H1 (cell line): Measurements from ENCODE around the gene WRAP53. TPM values are rescaled to one million over a fixed set of nuclear protein-coding genes. Genes with fewer than 3 reads are reported as not detected.

ENCODE experiments used
- CTCF ChIA-PET: fragments of 300-600 bp; sonication (Branson Sonifier 250); formaldehyde crosslinking; loops from one replicate; lab custom pipeline; 2021; ENCODE audit not compliant: partially characterized antibody; lab: Charles Lee
- POLR2A ChIA-PET: fragments of 300-600 bp; sonication (Branson Sonifier 250); formaldehyde crosslinking; loops from one replicate; lab custom pipeline; 2021; ENCODE audit warnings: inconsistent platforms; ENCODE audit not compliant: partially characterized antibody; lab: Charles Lee
- DNase-seq, 2 experiments: peaks; one replicate each; pipeline versions ENCODE4 v3.0.0 to v3.0.0-alpha.2; 2010 to 2022; ENCODE audit warnings: low spot score in 2 of 2, low read depth in 1 of 2, mixed read lengths in 1 of 2
- FAIRE-seq: peaks from 2 replicates; lab custom pipeline; 2011; peaks lifted over from hg19 to GRCh38; lab: Jason Lieb, UNC
- H2AFZ ChIP-seq: 2 replicates; pipeline ENCODE4 v1.8.1; 2012; ENCODE audit warnings: low read length, inconsistent platforms
- H2AK5ac ChIP-seq: 2 replicates; pipeline ENCODE4 v1.6.1; 2013; ENCODE audit warnings: low read depth, low read length
- H2BK120ac ChIP-seq: replicated peaks from 2 replicates; pipeline ENCODE3; 2013; ENCODE audit warnings: low read depth, low read length, inconsistent platforms
- H2BK12ac ChIP-seq: 2 replicates; pipeline ENCODE4 v1.6.1; 2013; ENCODE audit warnings: low read depth, low read length
- H2BK15ac ChIP-seq: 2 replicates; pipeline ENCODE4 v1.6.1; 2013; ENCODE audit warnings: low read length
- H2BK20ac ChIP-seq: 2 replicates; pipeline ENCODE4 v1.6.1; 2013; ENCODE audit warnings: low read length
- H2BK5ac ChIP-seq: 2 replicates; pipeline ENCODE4 v1.6.1; 2013; ENCODE audit warnings: low read depth, low read length
- H3K14ac ChIP-seq: 2 replicates; pipeline ENCODE4 v1.6.1; 2013; ENCODE audit warnings: inconsistent platforms; ENCODE audit not compliant: insufficient read length
- H3K18ac ChIP-seq: 2 replicates; pipeline ENCODE4 v1.6.1; 2013; ENCODE audit warnings: low read length; ENCODE audit errors: extremely low read depth
- H3K23ac ChIP-seq: 2 replicates; pipeline ENCODE4 v1.6.1; 2013; ENCODE audit warnings: inconsistent platforms; ENCODE audit not compliant: insufficient read length
- H3K23me2 ChIP-seq: 2 replicates; pipeline ENCODE4 v1.6.1; 2013; ENCODE audit warnings: low read depth, low read length
- H3K27ac ChIP-seq: 2 replicates; pipeline ENCODE4 v1.6.1; 2011; ENCODE audit warnings: low read depth, low read length, inconsistent platforms
- H3K27me3 ChIP-seq, 4 experiments: replicated peaks in 1 of 4; 1 replicate in 1 of 4; 2 replicates in 3 of 4; pipeline versions ENCODE4 v1.6.1 to v1.8.1; 2011 to 2013; ENCODE audit warnings: low read length in 3 of 4, mild to moderate bottlenecking in 3 of 4, inconsistent platforms in 2 of 4, mixed read lengths in 2 of 4, moderate library complexity in 1 of 4; ENCODE audit not compliant: control insufficient read depth in 3 of 4, insufficient read depth in 3 of 4; ENCODE audit errors: extremely low read depth in 1 of 4
- H3K36me3 ChIP-seq, 4 experiments: 2 replicates each; pipeline versions ENCODE4 v1.6.1 to v1.8.1; 2011 to 2013; ENCODE audit warnings: mild to moderate bottlenecking in 4 of 4, low read length in 3 of 4, moderate library complexity in 2 of 4, control low read depth in 1 of 4, inconsistent platforms in 1 of 4; ENCODE audit not compliant: insufficient read depth in 4 of 4, control insufficient read depth in 2 of 4
- H3K4ac ChIP-seq: replicated peaks from 2 replicates; pipeline ENCODE3; 2013; ENCODE audit warnings: low read length, low read depth, mixed read lengths, inconsistent platforms; ENCODE audit not compliant: insufficient read length
- H3K4me1 ChIP-seq, 4 experiments: replicated peaks in 1 of 4; 1 replicate in 1 of 4; 2 replicates in 3 of 4; pipeline versions ENCODE4 v1.6.1 to v1.8.1; 2011 to 2013; ENCODE audit warnings: low read length in 3 of 4, inconsistent platforms in 2 of 4, mixed read lengths in 1 of 4; ENCODE audit not compliant: insufficient read depth in 4 of 4, control insufficient read depth in 3 of 4
- H3K4me2 ChIP-seq, 2 experiments: 2 replicates each; pipeline versions ENCODE4 v1.6.1 to v1.8.1; 2011 to 2013; ENCODE audit warnings: low read depth in 2 of 2, low read length in 2 of 2, control low read depth in 1 of 2, inconsistent platforms in 1 of 2, mild to moderate bottlenecking in 1 of 2; ENCODE audit not compliant: insufficient read depth in 1 of 2
- H3K4me3 ChIP-seq, 4 experiments: fragments of 200-600, 300-600 bp in 1 of 4; sonication (generic), shearing (Covaris generic), sonication (Bioruptor Twin) in 1 of 4; 2 replicates each; pipeline versions ENCODE4 v1.5.1 to v1.8.1; 2011 to 2016; ENCODE audit warnings: low read length in 4 of 4, low read depth in 3 of 4, control low read depth in 2 of 4, inconsistent platforms in 2 of 4, mild to moderate bottlenecking in 2 of 4, mixed read lengths in 1 of 4, moderate library complexity in 1 of 4; ENCODE audit not compliant: insufficient read depth in 2 of 4; ENCODE audit errors: extremely low read depth in 1 of 4
- H3K56ac ChIP-seq: replicated peaks from 2 replicates; pipeline ENCODE3; 2013; ENCODE audit warnings: low read depth, mild to moderate bottlenecking, mixed read lengths, low read length, inconsistent platforms; ENCODE audit not compliant: insufficient read length
- H3K79me1 ChIP-seq: 2 replicates; pipeline ENCODE4 v1.6.1; 2013; ENCODE audit warnings: low read depth, low read length, control low read depth
- H3K79me2 ChIP-seq, 2 experiments: 2 replicates each; pipeline versions ENCODE4 v1.6.1 to v1.8.1; 2012 to 2013; ENCODE audit warnings: low read length in 2 of 2, mild to moderate bottlenecking in 2 of 2, inconsistent platforms in 1 of 2; ENCODE audit not compliant: insufficient read depth in 2 of 2, control insufficient read depth in 1 of 2
- H3K9ac ChIP-seq, 4 experiments: replicated peaks in 1 of 4; 1 replicate in 1 of 4; 2 replicates in 3 of 4; pipeline versions ENCODE4 v1.6.1 to v1.8.1; 2011 to 2013; ENCODE audit warnings: low read depth in 3 of 4, low read length in 3 of 4, control low read depth in 2 of 4, mild to moderate bottlenecking in 2 of 4, moderate library complexity in 2 of 4, inconsistent platforms in 1 of 4; ENCODE audit errors: extremely low read depth in 1 of 4
- H3K9me3 ChIP-seq, 2 experiments: 2 replicates each; pipeline versions ENCODE4 v1.6.1 to v1.8.1; 2012 to 2013; ENCODE audit warnings: mild to moderate bottlenecking in 2 of 2, moderate library complexity in 2 of 2, control low read depth in 1 of 2, inconsistent platforms in 1 of 2, low read depth in 1 of 2, low read length in 1 of 2, mixed read lengths in 1 of 2; ENCODE audit not compliant: insufficient read depth in 2 of 2
- H4K20me1 ChIP-seq, 2 experiments: replicated peaks in 1 of 2; 2 replicates each; pipeline versions ENCODE3 to v1.8.1; 2011 to 2013; ENCODE audit warnings: inconsistent platforms in 2 of 2, low read length in 2 of 2, mild to moderate bottlenecking in 1 of 2; ENCODE audit not compliant: insufficient read depth in 2 of 2, control insufficient read depth in 1 of 2
- H4K5ac ChIP-seq: 2 replicates; pipeline ENCODE4 v1.6.1; 2013; ENCODE audit warnings: low read length, low read depth, mixed read lengths, inconsistent platforms; ENCODE audit not compliant: insufficient read length
- H4K8ac ChIP-seq: 2 replicates; pipeline ENCODE4 v1.8.0; 2013; ENCODE audit warnings: mild to moderate bottlenecking, moderate library complexity, low read length, inconsistent platforms; ENCODE audit not compliant: insufficient read depth; ENCODE audit errors: extremely low read depth
- H4K91ac ChIP-seq: replicated peaks from 2 replicates; pipeline ENCODE3; 2013; ENCODE audit warnings: low read length, mixed read lengths, inconsistent platforms; ENCODE audit not compliant: insufficient read length
- CBX5 ChIP-seq: fragments of 300-800, 300-1000 bp; sonication (generic); IDR thresholded peaks from 2 replicates; pipeline ENCODE4 v1.7.1; 2016; ENCODE audit warnings: antibody characterized with exemption, low read length, low read depth
- JUN ChIP-seq: IDR thresholded peaks from 2 replicates; pipeline ENCODE4 v1.6.1; 2011; ENCODE audit warnings: low read depth, mild to moderate bottlenecking, improper control_type of control experiment, low read length
- JUND ChIP-seq: IDR thresholded peaks from 2 replicates; pipeline ENCODE4 v1.6.1; 2011; ENCODE audit warnings: mild to moderate bottlenecking, improper control_type of control experiment, low read length
- SIN3A ChIP-seq, 2 experiments: IDR thresholded peaks in 1 of 2; conservative IDR thresholded peaks in 1 of 2; 2 replicates each; pipeline ENCODE4 v1.6.1; 2011 to 2012; ENCODE audit warnings: low read length in 2 of 2, improper control_type of control experiment in 1 of 2, low read depth in 1 of 2, mild to moderate bottlenecking in 1 of 2
- YY1 ChIP-seq: IDR thresholded peaks from 2 replicates; pipeline ENCODE4 v1.6.1; 2011; ENCODE audit warnings: low read depth, mild to moderate bottlenecking, low read length
- WGBS, 2 experiments: shearing (Covaris generic) in 1 of 2; methylation state at CpG; one replicate each; pipeline versions ENCODE4 v1.1.6 to v1.1.7; 2013 to 2015; ENCODE audit warnings: low lambda C conversion rate in 2 of 2, mixed read lengths in 2 of 2, inconsistent platforms in 1 of 2, low coverage in 1 of 2, missing lambda C conversion rate in 1 of 2; ENCODE audit not compliant: insufficient replicate concordance in 2 of 2, insufficient coverage in 1 of 2, insufficient read length in 1 of 2; ENCODE audit errors: extremely low coverage in 1 of 2, missing lambda C conversion rate in 1 of 2; 5-methylcytosine and 5-hydroxymethylcytosine counted together
- polyA plus RNA-seq, 7 experiments: library from polyadenylated mRNA; depleted of rRNA in 3 of 7; stranded (reverse) in 5 of 7; unstranded in 2 of 7; fragments of >200 nt in 5 of 7; fragments of 200-250 nt in 2 of 7; gene quantifications; 1 replicate in 5 of 7; 2 replicates in 1 of 7; 4 replicates in 1 of 7; pipeline versions ENCODE4 v1.2.1 to v1.2.3, GENCODE V29; 2011 to 2013; ENCODE audit warnings: missing spikeins in 2 of 7, mixed read lengths in 2 of 7
- total RNA-seq: library from RNA; stranded (reverse); fragmentation: NEBNext Ultra II Directional; extraction: Animal tissue kit (Norgen Biotek cat#: 25700); gene quantifications from 2 replicates; pipeline ENCODE4 v1.2.1, GENCODE V29; 2021
- TF ChIP-seq, protein P1 (sequence below): IDR thresholded peaks from 2 replicates; pipeline ENCODE4 v1.6.1; 2011; ENCODE audit warnings: low read length, improper control_type of control experiment
- TF ChIP-seq, protein P2 (sequence below): IDR thresholded peaks from 2 replicates; pipeline ENCODE4 v1.6.1; 2012; ENCODE audit warnings: inconsistent platforms

Gene WRAP53
- total and polyA plus RNA-seq, 2 of the 8 experiments (the other 6 are each of a cell fraction or from before 2014, with no cell fraction given), result 29.2 to 30.1 TPM

GRCh38 chr17:7686222-7687071 is 1.8 kb upstream of the WRAP53 start:
- WGBS, 2 experiments, result 2% methylated on average over 30 of the region's 30 CpGs; no CpG with 5 or more reads in 1 of the 2 experiments
- ChIA-PET POLR2A (interaction anchor here (0.6 to 58.0 kb wide), 40 partner anchors 10 to 537 kb away, joined by 3 to 2272 read pairs (median 4); partner anchors contain the start of genes ATP1B2, CD68, CNTROB and DNAH2), CTCF (interaction anchor here (0.6 to 11.3 kb wide), 32 partner anchors 11 to 1603 kb away, joined by 3 to 199 read pairs (median 6); partner anchors contain the start of genes ATP1B2, DNAH2, EFNB3 and NEURL4)
- Histone ChIP-seq H4K8ac (peak overlapping the region; percentile 99; the same call in 1 of the 2 replicates), H3K36me3 (peaks cover 0 to 4% (median 0%) of the 10 kb centered on the region in 4 experiments; a peak in 2 of 8 replicates), H2AFZ (no peak overlapping the region), H3K9me3 (no peaks in the 10 kb centered on the region), H4K5ac (peak overlapping the region; percentile 91), H2BK20ac (no peak overlapping the region), H3K4me2 (peak overlapping the region; percentile 84 to 91), H3K56ac (peak overlapping the region; percentile 63), H3K14ac (peak overlapping the region; percentile 4), H2BK5ac (peak overlapping the region; percentile 99), H3K27ac (peak overlapping the region; percentile 99), H2BK15ac (no peak overlapping the region), H2BK120ac (peak overlapping the region; percentile 91), H2BK12ac (peak overlapping the region; percentile 80; the same call in 1 of the 2 replicates), H3K23ac (no peak overlapping the region), H4K91ac (peak overlapping the region; percentile 93), H4K20me1 (peaks cover 7 to 10% of the 10 kb centered on the region in 2 experiments), H2AK5ac (peak overlapping the region; percentile 95; the same call in 1 of the 2 replicates), H3K9ac (peak overlapping the region; percentile 78 to 100 (median 98)), H3K23me2 (peaks cover 16% of the 10 kb centered on the region), H3K27me3 (no peaks in the 10 kb centered on the region), H3K79me2 (peaks cover 25 to 66% of the 10 kb centered on the region in 2 experiments), H3K4me3 (peak overlapping the region; percentile 75 to 100 (median 94)), H3K18ac (peak overlapping the region; percentile 93), H3K4me1 (peaks cover 0 to 11% (median 4%) of the 10 kb centered on the region in 4 experiments; a peak in 4 of 7 replicates), H3K79me1 (peaks cover 13% of the 10 kb centered on the region), H3K4ac (peak overlapping the region; percentile 82)
- DNase-seq (peak in 1 of 2 experiments; percentile 83), FAIRE-seq (no peak)
- no peak for TF ChIP-seq JUN
- peak in 1 of 2 experiments; percentile 88; a peak in 2 of 4 replicates for TF ChIP-seq SIN3A (conservative IDR thresholded peaks at IDR 0.05 in 1 of 2, IDR thresholded peaks at IDR 0.05 in 1 of 2; ENCODE audit: low read depth in 1 of 2, low read length in 2 of 2)
- peak; percentile 59; the same call in 1 of the 2 replicates for TF ChIP-seq YY1
- peak; percentile 98 for TF ChIP-seq JUND
- TF ChIP-seq, protein P1, sequence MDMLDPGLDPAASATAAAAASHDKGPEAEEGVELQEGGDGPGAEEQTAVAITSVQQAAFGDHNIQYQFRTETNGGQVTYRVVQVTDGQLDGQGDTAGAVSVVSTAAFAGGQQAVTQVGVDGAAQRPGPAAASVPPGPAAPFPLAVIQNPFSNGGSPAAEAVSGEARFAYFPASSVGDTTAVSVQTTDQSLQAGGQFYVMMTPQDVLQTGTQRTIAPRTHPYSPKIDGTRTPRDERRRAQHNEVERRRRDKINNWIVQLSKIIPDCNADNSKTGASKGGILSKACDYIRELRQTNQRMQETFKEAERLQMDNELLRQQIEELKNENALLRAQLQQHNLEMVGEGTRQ, result no peak
- TF ChIP-seq, protein P2, sequence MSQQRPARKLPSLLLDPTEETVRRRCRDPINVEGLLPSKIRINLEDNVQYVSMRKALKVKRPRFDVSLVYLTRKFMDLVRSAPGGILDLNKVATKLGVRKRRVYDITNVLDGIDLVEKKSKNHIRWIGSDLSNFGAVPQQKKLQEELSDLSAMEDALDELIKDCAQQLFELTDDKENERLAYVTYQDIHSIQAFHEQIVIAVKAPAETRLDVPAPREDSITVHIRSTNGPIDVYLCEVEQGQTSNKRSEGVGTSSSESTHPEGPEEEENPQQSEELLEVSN, result no peak
- no peak for TF ChIP-seq CBX5
